ENCODE data around the gene FOXN3.
"Not testable (repeated sequence)": the region's sequence is repeated elsewhere in the genome, so short reads cannot be mapped to it uniquely, and the experiment has no call there.

Gene FOXN3

DNA sequence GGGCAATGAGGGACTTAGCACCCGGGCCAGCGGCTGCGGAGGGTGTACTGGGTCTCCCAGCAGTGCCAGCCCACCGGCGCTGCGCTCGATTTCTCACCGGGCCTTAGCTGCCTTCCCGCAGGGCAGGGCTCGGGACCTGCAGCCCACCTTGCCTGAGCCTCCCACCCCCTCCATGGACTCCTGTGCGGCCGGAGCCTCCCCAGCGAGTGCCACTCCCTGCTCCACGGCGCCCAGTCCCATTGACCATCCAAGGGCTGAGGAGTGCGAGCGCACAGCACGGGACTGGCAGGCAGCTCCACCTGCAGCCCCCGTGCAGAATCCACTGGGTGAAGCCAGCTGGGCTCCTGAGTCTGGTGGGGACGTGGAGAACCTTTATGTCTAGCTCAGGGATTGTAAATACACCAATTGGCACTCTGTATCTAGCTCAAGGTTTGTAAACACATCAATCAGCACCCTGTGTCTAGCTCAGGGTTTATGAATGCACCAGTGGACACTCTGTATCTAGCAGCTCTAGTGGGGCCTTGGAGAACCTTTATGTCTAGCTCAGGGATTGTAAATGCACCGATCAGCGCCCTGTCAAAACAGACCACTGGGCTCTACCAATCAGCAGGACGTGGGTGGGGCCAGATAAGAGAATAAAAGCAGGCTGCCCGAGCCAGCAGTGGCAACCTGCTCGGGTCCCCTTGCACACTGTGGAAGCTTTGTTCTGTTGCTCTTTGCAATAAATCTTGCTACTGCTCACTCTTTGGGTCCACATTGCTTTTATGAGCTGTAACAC, 305.1 kb downstream of the FOXN3 start:
- H3K36me3 ChIP-seq (ENCODE audit: control insufficient read depth in 2 of 2, insufficient read depth in 2 of 2, low read length in 2 of 2); H3K9ac ChIP-seq (ENCODE audit: low read length in 2 of 2); H3K27ac ChIP-seq (ENCODE audit: low read length); H3K4me1 ChIP-seq (ENCODE audit: control insufficient read depth, insufficient read depth, low read length); H3K4me3 ChIP-seq (ENCODE audit: low read length in 2 of 2); H3K9me3 ChIP-seq (ENCODE audit: control insufficient read depth in 2 of 2, low read length in 2 of 2); H3K27me3 ChIP-seq (ENCODE audit: control insufficient read depth in 1 of 2, insufficient read depth in 2 of 2, low read length in 2 of 2): not testable (repeated sequence)

DNA sequence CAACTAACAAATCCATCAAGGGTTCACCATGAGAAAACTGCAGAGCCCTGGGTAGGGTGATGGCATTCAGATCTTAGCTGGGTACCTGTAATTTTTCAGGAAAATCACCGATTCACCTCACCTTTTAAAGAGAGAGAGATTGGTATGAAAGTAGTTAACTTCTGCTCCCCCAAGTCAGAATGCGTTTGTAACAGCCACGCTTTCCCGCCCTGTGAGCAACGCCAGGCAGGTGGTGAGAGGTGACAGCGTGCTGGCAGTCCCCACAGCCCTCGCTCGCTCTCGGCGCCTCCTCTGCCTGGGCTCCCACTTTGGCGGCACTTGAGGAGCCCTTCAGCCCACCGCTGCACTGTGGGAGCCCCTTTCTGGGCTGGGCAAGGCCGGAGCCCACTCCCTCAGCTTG, 305.8 kb downstream of the FOXN3 start:
- not testable (repeated sequence) for H3K9ac ChIP-seq (ENCODE audit: low read length in 2 of 2)

DNA sequence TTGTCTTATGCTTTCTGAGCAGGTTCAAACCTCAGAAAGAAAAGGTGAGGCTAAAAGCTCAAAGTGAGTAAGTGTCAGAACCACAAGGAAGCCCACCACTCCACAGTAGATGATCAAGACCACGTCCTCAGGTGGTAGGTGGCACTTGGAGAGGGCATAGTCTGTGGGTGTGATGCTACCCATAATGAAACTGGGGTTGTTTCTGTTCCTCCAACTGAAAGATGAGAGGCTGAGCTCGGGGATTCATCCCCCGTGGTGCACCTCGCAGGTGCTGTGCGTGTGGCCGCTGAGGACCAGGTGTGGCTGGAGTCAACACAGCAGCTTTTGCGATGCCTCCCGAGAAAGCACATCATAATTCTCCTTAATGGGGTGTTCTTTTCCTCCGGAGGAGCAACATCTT, 306.9 kb downstream of the FOXN3 start:
- no peak overlapping the region for H3K9ac ChIP-seq (ENCODE audit: low read length in 2 of 2)
- no peaks in the 10 kb centered on the region for H3K36me3 ChIP-seq (ENCODE audit: control insufficient read depth in 2 of 2, insufficient read depth in 2 of 2, low read length in 2 of 2)
- H3K4me3 ChIP-seq (ENCODE audit: low read length in 2 of 2), result no peak overlapping the region

More for the DNA sequence above, 305.8 kb downstream of the FOXN3 start:
- not testable (repeated sequence) for H3K9me3 ChIP-seq (ENCODE audit: control insufficient read depth in 2 of 2, low read length in 2 of 2); H3K27me3 ChIP-seq (ENCODE audit: control insufficient read depth in 1 of 2, insufficient read depth in 2 of 2, low read length in 2 of 2); H3K4me1 ChIP-seq (ENCODE audit: control insufficient read depth, insufficient read depth, low read length); H3K4me3 ChIP-seq (ENCODE audit: low read length in 2 of 2); H3K36me3 ChIP-seq (ENCODE audit: control insufficient read depth in 2 of 2, insufficient read depth in 2 of 2, low read length in 2 of 2); H3K27ac ChIP-seq (ENCODE audit: low read length)

DNA sequence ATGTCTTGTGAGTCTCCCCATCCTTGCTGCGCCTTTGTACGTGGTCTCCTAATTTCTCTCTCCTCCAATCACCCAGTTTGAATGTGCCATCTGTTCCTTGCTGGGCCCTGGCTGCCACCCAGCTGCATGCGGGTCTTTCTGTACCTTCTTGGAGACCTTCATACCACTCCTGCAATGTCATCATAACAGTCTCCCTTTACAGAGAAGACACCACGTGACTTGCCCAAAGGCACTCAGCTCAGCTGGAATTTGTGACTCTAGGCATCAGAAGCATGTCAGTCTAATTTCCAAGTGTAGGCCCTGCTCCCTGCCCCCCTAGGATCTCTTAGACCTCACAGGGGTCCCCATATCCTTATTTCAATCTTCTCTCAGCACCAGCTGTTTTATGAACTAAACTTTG, 308.4 kb downstream of the FOXN3 start:
- Histone ChIP-seq H3K27me3 (ENCODE audit: control insufficient read depth in 1 of 2, insufficient read depth in 2 of 2, low read length in 2 of 2) (peaks cover 0 to 3% of the 10 kb centered on the region in 2 donors), H3K4me3 (ENCODE audit: low read length in 2 of 2) (no peak overlapping the region), H3K36me3 (ENCODE audit: control insufficient read depth in 2 of 2, insufficient read depth in 2 of 2, low read length in 2 of 2) (no peaks in the 10 kb centered on the region), H3K27ac (ENCODE audit: low read length) (no peak overlapping the region), H3K9me3 (ENCODE audit: control insufficient read depth in 2 of 2, low read length in 2 of 2) (peaks cover 3 to 7% of the 10 kb centered on the region in 2 donors), H3K9ac (ENCODE audit: low read length in 2 of 2) (no peak overlapping the region), H3K4me1 (ENCODE audit: control insufficient read depth, insufficient read depth, low read length) (no peaks in the 10 kb centered on the region)

More for the DNA sequence above, 306.9 kb downstream of the FOXN3 start:
- no peaks in the 10 kb centered on the region for H3K4me1 ChIP-seq (ENCODE audit: control insufficient read depth, insufficient read depth, low read length)
- peaks cover 3 to 4% of the 10 kb centered on the region in 2 donors for H3K9me3 ChIP-seq (ENCODE audit: control insufficient read depth in 2 of 2, low read length in 2 of 2)
- no peak overlapping the region for H3K27ac ChIP-seq (ENCODE audit: low read length)
- H3K27me3 ChIP-seq (ENCODE audit: control insufficient read depth in 1 of 2, insufficient read depth in 2 of 2, low read length in 2 of 2), result peaks cover 0 to 3% of the 10 kb centered on the region in 2 donors

DNA sequence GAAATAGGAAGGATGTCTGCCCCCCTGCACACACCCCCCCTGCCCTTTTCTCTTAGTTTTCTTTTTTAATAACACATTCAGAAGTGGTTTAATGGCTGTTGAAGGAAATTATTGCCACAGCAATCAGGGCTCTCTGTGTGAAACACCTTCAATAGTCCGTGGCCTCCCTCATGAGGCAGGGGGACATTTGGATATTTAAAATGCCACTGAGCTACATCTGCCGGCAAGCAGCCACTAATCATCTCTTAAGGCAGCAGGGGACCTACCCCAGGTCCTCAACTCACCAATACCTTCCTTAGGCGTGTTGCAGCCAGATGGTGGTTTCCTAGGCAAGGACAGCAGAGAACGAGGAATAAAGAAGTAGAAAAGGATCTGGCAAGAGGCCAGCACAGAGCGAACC, 309.4 kb downstream of the FOXN3 start:
- Histone ChIP-seq H3K4me1 (ENCODE audit: control insufficient read depth, insufficient read depth, low read length) (no peaks in the 10 kb centered on the region), H3K9me3 (ENCODE audit: control insufficient read depth in 2 of 2, low read length in 2 of 2) (peaks cover 3 to 7% of the 10 kb centered on the region in 2 donors), H3K27me3 (ENCODE audit: control insufficient read depth in 1 of 2, insufficient read depth in 2 of 2, low read length in 2 of 2) (peaks cover 0 to 3% of the 10 kb centered on the region in 2 donors), H3K4me3 (ENCODE audit: low read length in 2 of 2) (no peak overlapping the region), H3K36me3 (ENCODE audit: control insufficient read depth in 2 of 2, insufficient read depth in 2 of 2, low read length in 2 of 2) (no peaks in the 10 kb centered on the region), H3K9ac (ENCODE audit: low read length in 2 of 2) (no peak overlapping the region), H3K27ac (ENCODE audit: low read length) (no peak overlapping the region)
